Brain microvascular endothelial cell (primary cell): ENCODE measurements around the gene STAG3.

Source experiments
- DNase-seq: peaks from one replicate; pipeline ENCODE4 v3.0.0-alpha.2; 2020
- H3K27ac ChIP-seq: fragments of 250-450 bp; sonication (Bioruptor Pico); 2 replicates; pipeline ENCODE4 v1.5.1; 2020; ENCODE audit warnings: mild to moderate bottlenecking, moderate library complexity
- H3K27me3 ChIP-seq: fragments of 250-450 bp; sonication (Bioruptor Pico); replicated peaks from 2 replicates; pipeline ENCODE4 v1.5.1; 2020; ENCODE audit warnings: mild to moderate bottlenecking
- H3K36me3 ChIP-seq: fragments of 250-450 bp; sonication (Bioruptor Pico); replicated peaks from 2 replicates; pipeline ENCODE4 v1.5.1; 2020; ENCODE audit warnings: mild to moderate bottlenecking
- H3K4me3 ChIP-seq: 2 replicates; pipeline ENCODE4 v1.5.1; 2011; ENCODE audit warnings: low read depth, mild to moderate bottlenecking, control low read depth, low read length, moderate library complexity
- CTCF ChIP-seq: IDR thresholded peaks from 2 replicates; pipeline ENCODE4 v1.5.1; 2011; ENCODE audit warnings: low read depth, mild to moderate bottlenecking, moderate library complexity, low read length, control low read depth, inconsistent platforms; ENCODE audit errors: missing control alignments
- in situ Hi-C: cut with HindIII; loops from 2 replicates; pipeline ENCODE4 v1.10.0; 2017; ENCODE audit warnings: low sequenced_read_pairs, low pct_ligation_motif_present

The STAG3 gene

DNA sequence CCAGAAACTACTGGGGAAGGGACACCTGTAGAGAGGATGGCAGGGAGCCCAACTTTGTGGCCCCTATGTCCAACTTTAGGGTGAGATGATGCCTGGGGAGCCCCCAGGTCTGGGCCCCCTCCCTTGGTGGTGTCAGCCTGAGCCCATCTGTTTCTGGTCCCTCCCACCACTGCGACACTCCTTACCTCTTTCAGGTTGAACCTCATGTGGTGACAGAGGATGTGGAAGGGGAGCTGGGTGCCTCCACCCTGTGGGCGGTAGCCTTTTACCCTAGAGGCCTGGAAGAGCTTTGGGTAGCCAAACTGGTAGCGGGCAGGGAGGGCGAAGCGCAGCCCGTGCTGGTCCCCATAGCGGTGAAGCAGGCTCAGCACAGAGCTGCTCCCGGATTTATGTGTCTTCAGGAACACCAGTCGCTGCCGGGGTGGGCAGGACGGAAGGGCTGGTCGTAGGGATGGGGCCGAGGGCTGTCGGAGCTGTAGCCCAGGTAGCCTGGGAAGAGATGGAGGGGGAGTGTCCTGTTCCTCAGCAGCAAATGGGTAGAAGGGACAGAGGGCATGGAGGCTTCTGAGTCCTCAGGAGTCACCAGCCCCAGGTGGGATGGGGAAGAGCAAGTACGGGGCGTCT is 11.3 kb upstream of the STAG3 start:
- no peak overlapping the region for H3K27ac ChIP-seq
- in situ Hi-C loops: no loop called here
- peaks cover 4% of the 10 kb centered on the region for H3K27me3 ChIP-seq
- H3K4me3 ChIP-seq: no peak overlapping the region
- no peak for TF ChIP-seq CTCF
- no peaks in the 10 kb centered on the region for H3K36me3 ChIP-seq
- no peak for DNase-seq

- Histone ChIP-seq H3K27ac (no peak overlapping the region), H3K36me3 (no peaks in the 10 kb centered on the region), H3K4me3 (no peak overlapping the region), H3K27me3 (peaks cover 4% of the 10 kb centered on the region)
- in situ Hi-C loops: no loop called here
- no peak for TF ChIP-seq CTCF
- DNase-seq: no peak
Observed at GRCh38 chr7:100166970-100167911, 10.5 kb upstream of the STAG3 start.

DNA sequence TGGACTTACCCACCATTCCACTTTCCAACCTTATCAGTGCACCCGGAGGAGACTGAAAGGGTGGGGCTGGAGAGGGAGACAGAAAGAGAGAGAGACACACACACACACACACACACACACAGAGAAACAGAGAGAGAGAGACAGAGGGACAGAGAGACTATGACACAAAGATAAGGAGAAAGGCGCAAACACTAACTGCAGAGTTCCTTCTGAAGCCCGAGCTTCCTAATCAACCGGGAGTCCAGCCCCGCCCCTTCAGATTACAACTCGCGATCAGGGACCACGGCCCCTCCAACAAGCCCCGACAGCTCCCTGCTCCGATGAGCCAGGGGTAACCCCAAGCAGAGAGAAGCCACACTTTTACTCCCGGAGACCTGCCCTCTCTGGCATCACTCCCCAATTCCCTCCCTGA is 9.8 kb upstream of the STAG3 start:
- Histone ChIP-seq H3K36me3 (no peaks in the 10 kb centered on the region), H3K27me3 (peaks cover 4% of the 10 kb centered on the region), H3K27ac (no peak overlapping the region), H3K4me3 (peak overlapping the region; percentile 54)
- no peak for DNase-seq
- no peak for TF ChIP-seq CTCF
- in situ Hi-C loops: no loop called here

- in situ Hi-C loops: no loop called here
- H3K27me3 ChIP-seq: peaks cover 4% of the 10 kb centered on the region
- H3K4me3 ChIP-seq: no peak overlapping the region
- no peak for DNase-seq
- TF ChIP-seq CTCF: no peak
- H3K36me3 ChIP-seq: no peaks in the 10 kb centered on the region
- H3K27ac ChIP-seq: no peak overlapping the region
Observed at GRCh38 chr7:100169147-100169850, 8.4 kb upstream of the STAG3 start.

GRCh38 chr7:100170101-100170897 is 7.4 kb upstream of the STAG3 start:
- Histone ChIP-seq H3K27ac (no peak overlapping the region), H3K27me3 (peaks cover 4% of the 10 kb centered on the region), H3K36me3 (no peaks in the 10 kb centered on the region), H3K4me3 (no peak overlapping the region)
- DNase-seq: no peak
- in situ Hi-C loops: no loop called here
- TF ChIP-seq CTCF: no peak
